Measurements from ENCODE around the gene LRRC1. TPM values are rescaled to one million over a fixed set of nuclear protein-coding genes. Genes with fewer than 3 reads are reported as not detected.
"Not testable (repeated sequence)": the region's sequence is repeated elsewhere in the genome, so short reads cannot be mapped to it uniquely, and the experiment has no call there.

LRRC1 gene
- total RNA-seq, 4 donors from 2014 or later = 71.0 to 151 (median 91.6) TPM

DNA sequence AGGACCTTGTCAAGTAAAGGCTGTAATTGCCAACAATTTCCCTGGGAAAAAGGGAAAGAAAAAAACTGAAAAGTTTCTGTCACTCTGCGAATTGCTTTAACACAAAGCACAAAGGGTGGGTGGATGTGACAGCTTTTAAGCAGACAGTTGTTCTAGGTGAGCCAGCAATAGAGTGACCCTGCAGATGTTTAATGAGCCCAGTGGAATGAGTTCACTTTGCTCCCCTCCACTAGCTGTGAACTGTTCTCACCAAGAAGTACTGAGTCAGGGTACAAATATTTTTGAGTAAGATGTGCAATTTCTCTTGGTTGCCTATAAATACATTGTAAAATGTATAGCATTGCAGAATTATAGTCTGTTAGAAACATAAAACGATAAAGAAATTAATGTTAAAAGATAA, 26.2 kb upstream of the LRRC1 start:
- TF ChIP-seq POLR2A (IDR thresholded peaks at IDR 0.05) = no peak
- TF ChIP-seq, protein P1, sequence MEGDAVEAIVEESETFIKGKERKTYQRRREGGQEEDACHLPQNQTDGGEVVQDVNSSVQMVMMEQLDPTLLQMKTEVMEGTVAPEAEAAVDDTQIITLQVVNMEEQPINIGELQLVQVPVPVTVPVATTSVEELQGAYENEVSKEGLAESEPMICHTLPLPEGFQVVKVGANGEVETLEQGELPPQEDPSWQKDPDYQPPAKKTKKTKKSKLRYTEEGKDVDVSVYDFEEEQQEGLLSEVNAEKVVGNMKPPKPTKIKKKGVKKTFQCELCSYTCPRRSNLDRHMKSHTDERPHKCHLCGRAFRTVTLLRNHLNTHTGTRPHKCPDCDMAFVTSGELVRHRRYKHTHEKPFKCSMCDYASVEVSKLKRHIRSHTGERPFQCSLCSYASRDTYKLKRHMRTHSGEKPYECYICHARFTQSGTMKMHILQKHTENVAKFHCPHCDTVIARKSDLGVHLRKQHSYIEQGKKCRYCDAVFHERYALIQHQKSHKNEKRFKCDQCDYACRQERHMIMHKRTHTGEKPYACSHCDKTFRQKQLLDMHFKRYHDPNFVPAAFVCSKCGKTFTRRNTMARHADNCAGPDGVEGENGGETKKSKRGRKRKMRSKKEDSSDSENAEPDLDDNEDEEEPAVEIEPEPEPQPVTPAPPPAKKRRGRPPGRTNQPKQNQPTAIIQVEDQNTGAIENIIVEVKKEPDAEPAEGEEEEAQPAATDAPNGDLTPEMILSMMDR (IDR thresholded peaks at IDR 0.05) = no peak
- TF ChIP-seq EP300 (IDR thresholded peaks at IDR 0.05; ENCODE audit: low read depth) = no peak
- no peak for TF ChIP-seq POLR2AphosphoS5 (IDR thresholded peaks at IDR 0.05)
- WGBS, 2 donors (ENCODE audit: low coverage in 1 of 2) = 76 to 81% methylated on average over 2 of the region's 2 CpGs

DNA sequence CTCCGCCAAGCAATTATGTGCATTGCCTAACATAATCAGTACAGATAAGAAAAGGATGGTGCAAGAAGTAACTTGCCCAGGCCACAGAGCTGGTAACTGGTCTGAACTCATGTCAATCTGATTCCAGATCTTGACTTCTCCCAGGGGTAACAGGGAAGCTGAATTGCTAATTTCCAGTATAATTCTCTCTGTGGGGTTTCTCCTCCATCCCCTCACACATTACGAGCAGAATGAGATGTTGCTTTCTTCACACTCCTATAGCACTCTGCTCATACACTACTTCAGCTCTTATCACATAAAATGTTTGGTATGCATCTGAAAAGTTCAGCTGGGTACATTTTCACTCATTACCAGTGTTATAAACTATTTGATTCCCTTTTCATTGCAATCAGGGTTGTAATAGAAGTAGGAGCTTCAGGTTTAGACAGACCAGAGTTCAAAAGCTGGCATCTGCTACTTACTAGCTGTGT, 24.0 kb upstream of the LRRC1 start:
- H3K27ac ChIP-seq = no peak overlapping the region
- DNase-seq = no peak

More for the DNA sequence above, 26.2 kb upstream of the LRRC1 start:
- H3K36me3 ChIP-seq = no peaks in the 10 kb centered on the region
- H3K4me1 ChIP-seq = no peaks in the 10 kb centered on the region
- H3K27ac ChIP-seq = no peak overlapping the region
- H3K4me3 ChIP-seq = no peak overlapping the region
- in situ Hi-C loops (cut with MboI; ENCODE audit: low pct_ligation_motif_present in 1 of 4, low pct_unique_long_range_greater_than_20kb in 1 of 4, low sequenced_read_pairs in 3 of 4) = no loop called here
- H3K9me3 ChIP-seq = no peaks in the 10 kb centered on the region
- DNase-seq = no peak
- H3K27me3 ChIP-seq = no peaks in the 10 kb centered on the region
- intact Hi-C loops (cut with DNase I; ENCODE audit: low total_unique reads) = no loop called here

DNA sequence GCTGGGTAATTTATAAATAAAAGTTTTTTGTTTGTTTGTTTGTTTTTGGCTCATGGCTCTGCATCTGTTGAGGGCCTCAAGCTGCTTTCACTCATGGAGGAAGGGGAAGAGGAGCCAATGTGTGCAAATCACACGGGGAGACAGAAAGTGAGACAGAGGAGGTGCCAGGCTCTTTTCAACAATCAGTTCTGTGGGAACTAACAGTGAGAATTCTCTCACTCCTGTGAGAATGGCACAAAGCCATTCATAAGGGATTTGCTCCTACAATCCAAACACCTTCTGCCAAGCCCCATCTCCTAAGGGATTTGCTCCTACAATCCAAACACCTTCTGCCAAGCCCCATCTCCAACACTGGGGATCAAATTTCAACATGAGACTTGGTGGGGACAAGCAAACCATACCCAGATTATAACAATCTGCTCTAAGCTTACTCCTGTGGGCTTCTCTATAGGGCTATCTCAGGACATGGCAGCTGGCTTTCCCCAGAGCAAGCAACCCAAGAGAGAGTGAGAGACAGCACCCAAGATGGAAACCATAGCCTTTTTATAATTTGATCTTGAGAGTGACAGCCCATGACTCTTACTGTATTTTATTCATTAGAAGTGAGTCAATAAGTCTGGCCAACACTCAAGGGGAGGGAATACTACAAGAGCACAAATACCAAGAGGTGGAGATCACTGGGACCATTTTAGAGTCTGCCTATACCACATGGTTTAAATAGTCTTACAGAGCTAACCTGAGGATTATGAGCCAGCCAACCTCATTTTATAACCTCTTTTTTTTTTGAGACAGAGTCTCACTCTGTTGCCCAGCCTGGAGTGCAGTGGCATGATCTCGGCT, 22.8 kb upstream of the LRRC1 start:
- intact Hi-C loops (cut with DNase I; ENCODE audit: low total_unique reads) (no loop called here), in situ Hi-C loops (cut with MboI; ENCODE audit: low pct_ligation_motif_present in 1 of 4, low pct_unique_long_range_greater_than_20kb in 1 of 4, low sequenced_read_pairs in 3 of 4) (no loop called here)
- Histone ChIP-seq H3K27me3 (no peaks in the 10 kb centered on the region), H3K27ac (no peak overlapping the region), H3K9me3 (no peaks in the 10 kb centered on the region), H3K4me3 (no peak overlapping the region), H3K36me3 (no peaks in the 10 kb centered on the region), H3K4me1 (no peaks in the 10 kb centered on the region)
- WGBS, 2 donors (ENCODE audit: low coverage in 1 of 2) = 67 to 80% methylated on average over 1 to 2 of the region's 2 CpGs
- no peak for DNase-seq
- TF ChIP-seq, protein P1 (IDR thresholded peaks at IDR 0.05) = no peak
- TF ChIP-seq POLR2AphosphoS5 (IDR thresholded peaks at IDR 0.05) (no peak), EP300 (IDR thresholded peaks at IDR 0.05; ENCODE audit: low read depth) (no peak), POLR2A (IDR thresholded peaks at IDR 0.05) (no peak)

More for the DNA sequence above, 24.0 kb upstream of the LRRC1 start:
- 89 to 93% methylated on average over 2 of the region's 2 CpGs for WGBS, 2 donors (ENCODE audit: low coverage in 1 of 2)
- TF ChIP-seq EP300 (IDR thresholded peaks at IDR 0.05; ENCODE audit: low read depth) = no peak
- no peak for TF ChIP-seq POLR2A (IDR thresholded peaks at IDR 0.05)
- TF ChIP-seq, protein P1 (IDR thresholded peaks at IDR 0.05) = no peak
- no peak for TF ChIP-seq POLR2AphosphoS5 (IDR thresholded peaks at IDR 0.05)
- no peaks in the 10 kb centered on the region for H3K36me3 ChIP-seq
- no peaks in the 10 kb centered on the region for H3K4me1 ChIP-seq
- in situ Hi-C loops (cut with MboI; ENCODE audit: low pct_ligation_motif_present in 1 of 4, low pct_unique_long_range_greater_than_20kb in 1 of 4, low sequenced_read_pairs in 3 of 4) (no loop called here), intact Hi-C loops (cut with DNase I; ENCODE audit: low total_unique reads) (no loop called here)
- no peak overlapping the region for H3K4me3 ChIP-seq
- H3K27me3 ChIP-seq = no peaks in the 10 kb centered on the region
- H3K9me3 ChIP-seq = no peaks in the 10 kb centered on the region

DNA sequence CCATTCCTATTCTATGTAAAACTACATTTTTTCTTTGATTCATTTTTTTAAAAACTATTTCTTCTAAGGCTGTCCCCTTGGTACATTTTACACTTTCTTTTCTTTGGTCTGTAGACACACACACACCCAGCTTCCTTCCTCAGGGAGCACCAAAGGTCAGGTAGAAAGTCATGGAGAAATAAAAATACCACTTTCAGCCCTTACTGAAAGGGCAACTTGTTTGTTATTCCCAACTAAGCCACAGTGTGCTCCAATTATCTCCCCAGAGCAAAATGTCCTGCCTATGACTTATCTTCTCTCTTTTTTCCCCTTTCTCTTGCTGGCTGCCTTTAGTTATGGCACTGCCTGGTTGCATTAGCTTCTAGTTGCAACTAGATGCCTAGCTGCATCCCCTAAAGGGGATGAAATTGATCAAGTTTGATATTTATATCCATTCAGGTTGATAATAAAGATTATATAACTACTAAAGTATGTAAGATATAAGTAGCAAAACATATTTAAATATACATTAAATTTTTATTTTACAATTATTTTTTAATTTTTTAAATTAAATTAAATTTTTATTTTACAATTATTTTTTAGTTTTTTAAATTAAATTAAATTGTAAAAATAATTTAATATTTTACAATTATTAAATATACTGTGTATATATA, 21.6 kb upstream of the LRRC1 start:
- DNase-seq = no peak
- Histone ChIP-seq H3K4me1 (no peaks in the 10 kb centered on the region), H3K4me3 (no peak overlapping the region), H3K27ac (no peak overlapping the region), H3K9me3 (no peaks in the 10 kb centered on the region), H3K27me3 (no peaks in the 10 kb centered on the region), H3K36me3 (no peaks in the 10 kb centered on the region)
- in situ Hi-C loops (cut with MboI; ENCODE audit: low pct_ligation_motif_present in 1 of 4, low pct_unique_long_range_greater_than_20kb in 1 of 4, low sequenced_read_pairs in 3 of 4) = no loop called here
- intact Hi-C loops (cut with DNase I; ENCODE audit: low total_unique reads) = no loop called here
- TF ChIP-seq, protein P1 (IDR thresholded peaks at IDR 0.05) = no peak
- TF ChIP-seq POLR2A (IDR thresholded peaks at IDR 0.05) = no peak
- no peak for TF ChIP-seq POLR2AphosphoS5 (IDR thresholded peaks at IDR 0.05)
- no peak for TF ChIP-seq EP300 (IDR thresholded peaks at IDR 0.05; ENCODE audit: low read depth)

DNA sequence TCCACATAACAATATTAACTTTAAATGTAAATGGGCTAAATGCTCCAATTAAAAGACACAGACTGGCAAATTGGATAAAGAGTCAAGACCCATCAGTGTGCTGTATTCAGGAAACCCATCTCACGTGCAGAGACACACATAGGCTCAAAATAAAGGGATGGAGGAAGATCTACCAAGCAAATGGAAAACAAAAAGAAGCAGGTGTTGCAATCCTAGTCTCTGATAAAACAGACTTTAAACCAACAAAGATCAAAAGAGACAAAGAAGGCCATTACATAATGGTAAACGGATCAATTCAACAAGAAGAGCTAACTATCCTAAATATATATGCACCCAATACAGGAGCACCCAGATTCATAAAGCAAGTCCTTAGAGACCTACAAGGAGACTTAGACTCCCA, 18.7 kb upstream of the LRRC1 start:
- 71% methylated on average over 2 of the region's 2 CpGs; no CpG with 5 or more reads in 1 of the 2 donors for WGBS, 2 donors (ENCODE audit: low coverage in 1 of 2)
- H3K27ac ChIP-seq; H3K9me3 ChIP-seq; DNase-seq; H3K4me3 ChIP-seq; H3K36me3 ChIP-seq; H3K4me1 ChIP-seq; intact Hi-C loops (cut with DNase I; ENCODE audit: low total_unique reads); H3K27me3 ChIP-seq: not testable (repeated sequence)
- in situ Hi-C loops (cut with MboI; ENCODE audit: low pct_ligation_motif_present in 1 of 4, low pct_unique_long_range_greater_than_20kb in 1 of 4, low sequenced_read_pairs in 3 of 4) = loop anchor here in 1 of 4 donors (25.0 kb wide), 1 partner anchor 186 kb away; no protein-coding TSS in a partner anchor

DNA sequence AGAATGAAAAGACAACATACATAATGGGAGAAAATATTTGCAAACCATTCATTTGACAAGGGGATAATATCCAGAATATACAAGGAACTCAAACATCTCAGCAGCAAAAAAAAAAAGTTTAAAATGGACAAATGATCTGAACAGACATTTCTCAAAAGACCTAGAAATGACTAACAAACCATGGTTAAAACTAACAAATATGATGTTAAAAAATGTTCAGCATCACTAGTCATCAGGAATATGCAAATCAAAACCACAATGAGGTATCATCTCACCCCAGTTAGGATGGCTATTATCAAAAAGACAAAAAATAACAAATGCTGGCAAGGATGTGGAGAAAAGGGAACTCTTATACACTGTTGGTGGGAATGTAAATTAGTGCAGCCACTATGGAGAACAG, 9.8 kb upstream of the LRRC1 start:
- H3K9me3 ChIP-seq = peaks cover 7 to 13% of the 10 kb centered on the region in 2 donors
- H3K27ac ChIP-seq; H3K36me3 ChIP-seq; H3K4me3 ChIP-seq; intact Hi-C loops (cut with DNase I; ENCODE audit: low total_unique reads); DNase-seq; H3K4me1 ChIP-seq; H3K27me3 ChIP-seq: not testable (repeated sequence)
- in situ Hi-C loops (cut with MboI; ENCODE audit: low pct_ligation_motif_present in 1 of 4, low pct_unique_long_range_greater_than_20kb in 1 of 4, low sequenced_read_pairs in 3 of 4) = loop anchor here in 1 of 4 donors (25.0 kb wide), 1 partner anchor 177 kb away; no protein-coding TSS in a partner anchor
